H1 (cell line): ENCODE data around the gene ABCB7. TPM values are rescaled to one million over a fixed set of nuclear protein-coding genes. Genes with fewer than 3 reads are reported as not detected.

Experiments used
- CTCF ChIA-PET: fragments of 300-600 bp; sonication (Branson Sonifier 250); formaldehyde crosslinking; loops from one replicate; lab custom pipeline; 2021; ENCODE audit not compliant: partially characterized antibody; lab: Charles Lee
- POLR2A ChIA-PET: fragments of 300-600 bp; sonication (Branson Sonifier 250); formaldehyde crosslinking; loops from one replicate; lab custom pipeline; 2021; ENCODE audit warnings: inconsistent platforms; ENCODE audit not compliant: partially characterized antibody; lab: Charles Lee
- DNase-seq, 2 experiments: peaks; one replicate each; pipeline versions ENCODE4 v3.0.0 to v3.0.0-alpha.2; 2010 to 2022; ENCODE audit warnings: low spot score in 2 of 2, low read depth in 1 of 2, mixed read lengths in 1 of 2
- FAIRE-seq: peaks from 2 replicates; lab custom pipeline; 2011; peaks lifted over from hg19 to GRCh38; lab: Jason Lieb, UNC
- H2AFZ ChIP-seq: 2 replicates; pipeline ENCODE4 v1.8.1; 2012; ENCODE audit warnings: low read length, inconsistent platforms
- H2AK5ac ChIP-seq: 2 replicates; pipeline ENCODE4 v1.6.1; 2013; ENCODE audit warnings: low read depth, low read length
- H2BK120ac ChIP-seq: replicated peaks from 2 replicates; pipeline ENCODE3; 2013; ENCODE audit warnings: low read depth, low read length, inconsistent platforms
- H2BK12ac ChIP-seq: 2 replicates; pipeline ENCODE4 v1.6.1; 2013; ENCODE audit warnings: low read depth, low read length
- H2BK15ac ChIP-seq: 2 replicates; pipeline ENCODE4 v1.6.1; 2013; ENCODE audit warnings: low read length
- H2BK20ac ChIP-seq: 2 replicates; pipeline ENCODE4 v1.6.1; 2013; ENCODE audit warnings: low read length
- H2BK5ac ChIP-seq: 2 replicates; pipeline ENCODE4 v1.6.1; 2013; ENCODE audit warnings: low read depth, low read length
- H3K14ac ChIP-seq: 2 replicates; pipeline ENCODE4 v1.6.1; 2013; ENCODE audit warnings: inconsistent platforms; ENCODE audit not compliant: insufficient read length
- H3K18ac ChIP-seq: 2 replicates; pipeline ENCODE4 v1.6.1; 2013; ENCODE audit warnings: low read length; ENCODE audit errors: extremely low read depth
- H3K23ac ChIP-seq: 2 replicates; pipeline ENCODE4 v1.6.1; 2013; ENCODE audit warnings: inconsistent platforms; ENCODE audit not compliant: insufficient read length
- H3K23me2 ChIP-seq: 2 replicates; pipeline ENCODE4 v1.6.1; 2013; ENCODE audit warnings: low read depth, low read length
- H3K27ac ChIP-seq: 2 replicates; pipeline ENCODE4 v1.6.1; 2011; ENCODE audit warnings: low read depth, low read length, inconsistent platforms
- H3K27me3 ChIP-seq, 4 experiments: replicated peaks in 1 of 4; 1 replicate in 1 of 4; 2 replicates in 3 of 4; pipeline versions ENCODE4 v1.6.1 to v1.8.1; 2011 to 2013; ENCODE audit warnings: low read length in 3 of 4, mild to moderate bottlenecking in 3 of 4, inconsistent platforms in 2 of 4, mixed read lengths in 2 of 4, moderate library complexity in 1 of 4; ENCODE audit not compliant: control insufficient read depth in 3 of 4, insufficient read depth in 3 of 4; ENCODE audit errors: extremely low read depth in 1 of 4
- H3K36me3 ChIP-seq, 4 experiments: 2 replicates each; pipeline versions ENCODE4 v1.6.1 to v1.8.1; 2011 to 2013; ENCODE audit warnings: mild to moderate bottlenecking in 4 of 4, low read length in 3 of 4, moderate library complexity in 2 of 4, control low read depth in 1 of 4, inconsistent platforms in 1 of 4; ENCODE audit not compliant: insufficient read depth in 4 of 4, control insufficient read depth in 2 of 4
- H3K4ac ChIP-seq: replicated peaks from 2 replicates; pipeline ENCODE3; 2013; ENCODE audit warnings: low read length, low read depth, mixed read lengths, inconsistent platforms; ENCODE audit not compliant: insufficient read length
- H3K4me1 ChIP-seq, 4 experiments: replicated peaks in 1 of 4; 1 replicate in 1 of 4; 2 replicates in 3 of 4; pipeline versions ENCODE4 v1.6.1 to v1.8.1; 2011 to 2013; ENCODE audit warnings: low read length in 3 of 4, inconsistent platforms in 2 of 4, mixed read lengths in 1 of 4; ENCODE audit not compliant: insufficient read depth in 4 of 4, control insufficient read depth in 3 of 4
- H3K4me2 ChIP-seq, 2 experiments: 2 replicates each; pipeline versions ENCODE4 v1.6.1 to v1.8.1; 2011 to 2013; ENCODE audit warnings: low read depth in 2 of 2, low read length in 2 of 2, control low read depth in 1 of 2, inconsistent platforms in 1 of 2, mild to moderate bottlenecking in 1 of 2; ENCODE audit not compliant: insufficient read depth in 1 of 2
- H3K4me3 ChIP-seq, 4 experiments: fragments of 200-600, 300-600 bp in 1 of 4; sonication (generic), shearing (Covaris generic), sonication (Bioruptor Twin) in 1 of 4; 2 replicates each; pipeline versions ENCODE4 v1.5.1 to v1.8.1; 2011 to 2016; ENCODE audit warnings: low read length in 4 of 4, low read depth in 3 of 4, control low read depth in 2 of 4, inconsistent platforms in 2 of 4, mild to moderate bottlenecking in 2 of 4, mixed read lengths in 1 of 4, moderate library complexity in 1 of 4; ENCODE audit not compliant: insufficient read depth in 2 of 4; ENCODE audit errors: extremely low read depth in 1 of 4
- H3K56ac ChIP-seq: replicated peaks from 2 replicates; pipeline ENCODE3; 2013; ENCODE audit warnings: low read depth, mild to moderate bottlenecking, mixed read lengths, low read length, inconsistent platforms; ENCODE audit not compliant: insufficient read length
- H3K79me1 ChIP-seq: 2 replicates; pipeline ENCODE4 v1.6.1; 2013; ENCODE audit warnings: low read depth, low read length, control low read depth
- H3K79me2 ChIP-seq, 2 experiments: 2 replicates each; pipeline versions ENCODE4 v1.6.1 to v1.8.1; 2012 to 2013; ENCODE audit warnings: low read length in 2 of 2, mild to moderate bottlenecking in 2 of 2, inconsistent platforms in 1 of 2; ENCODE audit not compliant: insufficient read depth in 2 of 2, control insufficient read depth in 1 of 2
- H3K9ac ChIP-seq, 4 experiments: replicated peaks in 1 of 4; 1 replicate in 1 of 4; 2 replicates in 3 of 4; pipeline versions ENCODE4 v1.6.1 to v1.8.1; 2011 to 2013; ENCODE audit warnings: low read depth in 3 of 4, low read length in 3 of 4, control low read depth in 2 of 4, mild to moderate bottlenecking in 2 of 4, moderate library complexity in 2 of 4, inconsistent platforms in 1 of 4; ENCODE audit errors: extremely low read depth in 1 of 4
- H3K9me3 ChIP-seq, 2 experiments: 2 replicates each; pipeline versions ENCODE4 v1.6.1 to v1.8.1; 2012 to 2013; ENCODE audit warnings: mild to moderate bottlenecking in 2 of 2, moderate library complexity in 2 of 2, control low read depth in 1 of 2, inconsistent platforms in 1 of 2, low read depth in 1 of 2, low read length in 1 of 2, mixed read lengths in 1 of 2; ENCODE audit not compliant: insufficient read depth in 2 of 2
- H4K20me1 ChIP-seq, 2 experiments: replicated peaks in 1 of 2; 2 replicates each; pipeline versions ENCODE3 to v1.8.1; 2011 to 2013; ENCODE audit warnings: inconsistent platforms in 2 of 2, low read length in 2 of 2, mild to moderate bottlenecking in 1 of 2; ENCODE audit not compliant: insufficient read depth in 2 of 2, control insufficient read depth in 1 of 2
- H4K5ac ChIP-seq: 2 replicates; pipeline ENCODE4 v1.6.1; 2013; ENCODE audit warnings: low read length, low read depth, mixed read lengths, inconsistent platforms; ENCODE audit not compliant: insufficient read length
- H4K8ac ChIP-seq: 2 replicates; pipeline ENCODE4 v1.8.0; 2013; ENCODE audit warnings: mild to moderate bottlenecking, moderate library complexity, low read length, inconsistent platforms; ENCODE audit not compliant: insufficient read depth; ENCODE audit errors: extremely low read depth
- H4K91ac ChIP-seq: replicated peaks from 2 replicates; pipeline ENCODE3; 2013; ENCODE audit warnings: low read length, mixed read lengths, inconsistent platforms; ENCODE audit not compliant: insufficient read length
- BRCA1 ChIP-seq: IDR thresholded peaks from 2 replicates; pipeline ENCODE4 v1.6.1; 2012; ENCODE audit warnings: low read depth, low read length, improper control_type of control experiment
- CTBP2 ChIP-seq: IDR thresholded peaks from 2 replicates; pipeline ENCODE4 v1.7.0; 2011; ENCODE audit warnings: borderline replicate concordance, mild to moderate bottlenecking, moderate library complexity, mixed read lengths, low read length; ENCODE audit not compliant: insufficient read depth, insufficient read length
- HDAC2 ChIP-seq, 2 experiments: fragments of 300-600 bp in 1 of 2; sonication (generic) in 1 of 2; IDR thresholded peaks; 2 replicates each; pipeline ENCODE4 v1.6.1; 2011 to 2012; ENCODE audit warnings: low read depth in 2 of 2, low read length in 2 of 2, mild to moderate bottlenecking in 2 of 2, moderate library complexity in 2 of 2, borderline replicate concordance in 1 of 2, inconsistent platforms in 1 of 2
- MAX ChIP-seq: IDR thresholded peaks from 2 replicates; pipeline ENCODE4 v1.6.1; 2012; ENCODE audit warnings: inconsistent platforms
- NANOG ChIP-seq: IDR thresholded peaks from 2 replicates; pipeline ENCODE4 v1.6.1; 2011; ENCODE audit warnings: low read length, low read depth, mild to moderate bottlenecking, inconsistent platforms; ENCODE audit not compliant: insufficient read depth, poor library complexity, severe bottlenecking
- NRF1 ChIP-seq: IDR thresholded peaks from 2 replicates; pipeline ENCODE4 v1.6.1; 2011; ENCODE audit warnings: mild to moderate bottlenecking, low read depth, low read length, improper control_type of control experiment
- PHF8 ChIP-seq: fragments of 200-600 bp; sonication (generic); conservative IDR thresholded peaks from 2 replicates; pipeline ENCODE4 v1.7.1; 2012; ENCODE audit warnings: low read depth, mild to moderate bottlenecking, inconsistent platforms, low read length, moderate library complexity
- RNF2 ChIP-seq: fragments of 200-900, 300-1000 bp; sonication (generic); IDR thresholded peaks from 2 replicates; pipeline ENCODE4 v1.7.1; 2016; ENCODE audit warnings: borderline replicate concordance, low read depth, mild to moderate bottlenecking, antibody characterized with exemption, low read length; ENCODE audit not compliant: poor library complexity, severe bottlenecking; ENCODE audit errors: missing control alignments
- SUZ12 ChIP-seq: fragments of 200-600 bp; sonication (generic); IDR thresholded peaks from 2 replicates; pipeline ENCODE4 v1.6.1; 2012; ENCODE audit warnings: mild to moderate bottlenecking, inconsistent platforms, low read length, moderate library complexity, mixed read lengths
- whole genome bisulfite sequencing, 2 experiments: shearing (Covaris generic) in 1 of 2; methylation state at CpG; one replicate each; pipeline versions ENCODE4 v1.1.6 to v1.1.7; 2013 to 2015; ENCODE audit warnings: low lambda C conversion rate in 2 of 2, mixed read lengths in 2 of 2, inconsistent platforms in 1 of 2, low coverage in 1 of 2, missing lambda C conversion rate in 1 of 2; ENCODE audit not compliant: insufficient replicate concordance in 2 of 2, insufficient coverage in 1 of 2, insufficient read length in 1 of 2; ENCODE audit errors: extremely low coverage in 1 of 2, missing lambda C conversion rate in 1 of 2; 5-methylcytosine and 5-hydroxymethylcytosine counted together
- polyA plus RNA-seq, 7 experiments: library from polyadenylated mRNA; depleted of rRNA in 3 of 7; stranded (reverse) in 5 of 7; unstranded in 2 of 7; fragments of >200 nt in 5 of 7; fragments of 200-250 nt in 2 of 7; gene quantifications; 1 replicate in 5 of 7; 2 replicates in 1 of 7; 4 replicates in 1 of 7; pipeline versions ENCODE4 v1.2.1 to v1.2.3, GENCODE V29; 2011 to 2013; ENCODE audit warnings: missing spikeins in 2 of 7, mixed read lengths in 2 of 7
- total RNA-seq: library from RNA; stranded (reverse); fragmentation: NEBNext Ultra II Directional; extraction: Animal tissue kit (Norgen Biotek cat#: 25700); gene quantifications from 2 replicates; pipeline ENCODE4 v1.2.1, GENCODE V29; 2021
- TF ChIP-seq, protein P1 (sequence below), 3 experiments: IDR thresholded peaks; 1 replicate in 2 of 3; 2 replicates in 1 of 3; pipeline versions ENCODE4 v1.5.1 to v1.6.1; 2011; ENCODE audit warnings: low read length in 3 of 3, mild to moderate bottlenecking in 3 of 3, inconsistent platforms in 2 of 3, low read depth in 1 of 3, moderate library complexity in 1 of 3; ENCODE audit not compliant: insufficient read depth in 1 of 3; ENCODE audit errors: control extremely low read depth in 1 of 3

Gene ABCB7
- total and polyA plus RNA-seq, 2 of the 8 experiments (the other 6 are each of a cell fraction or from before 2014, with no cell fraction given), result 24.3 to 43.3 TPM

- Histone ChIP-seq H3K36me3 (no peaks in the 10 kb centered on the region), H3K9me3 (no peaks in the 10 kb centered on the region), H3K18ac (no peak overlapping the region), H3K4me1 (no peaks in the 10 kb centered on the region), H2BK20ac (no peak overlapping the region), H3K4ac (no peak overlapping the region), H3K9ac (no peak overlapping the region), H3K14ac (no peak overlapping the region), H3K79me2 (no peaks in the 10 kb centered on the region), H2AFZ (no peak overlapping the region), H3K4me3 (no peak overlapping the region), H3K4me2 (no peak overlapping the region), H3K23me2 (no peaks in the 10 kb centered on the region), H3K79me1 (no peaks in the 10 kb centered on the region), H2BK120ac (no peak overlapping the region), H3K23ac (no peak overlapping the region), H3K27ac (no peak overlapping the region), H2BK12ac (no peak overlapping the region), H4K91ac (no peak overlapping the region), H2BK15ac (no peak overlapping the region), H3K56ac (peak overlapping the region; percentile 6), H3K27me3 (no peaks in the 10 kb centered on the region), H4K20me1 (no peaks in the 10 kb centered on the region), H4K5ac (no peak overlapping the region), H2AK5ac (no peak overlapping the region), H2BK5ac (no peak overlapping the region), H4K8ac (no peak overlapping the region)
- ChIA-PET CTCF (no interaction called here), POLR2A (no interaction called here)
- FAIRE-seq (peak; percentile 36), DNase-seq (no peak)
- TF ChIP-seq SUZ12 (no peak), HDAC2 (IDR thresholded peaks at IDR 0.05; ENCODE audit: borderline replicate concordance in 1 of 2, low read depth in 2 of 2, low read length in 2 of 2) (no peak), CTBP2 (no peak), PHF8 (no peak), BRCA1 (no peak), MAX (no peak), NRF1 (no peak), RNF2 (no peak), NANOG (no peak)
- TF ChIP-seq, protein P1, sequence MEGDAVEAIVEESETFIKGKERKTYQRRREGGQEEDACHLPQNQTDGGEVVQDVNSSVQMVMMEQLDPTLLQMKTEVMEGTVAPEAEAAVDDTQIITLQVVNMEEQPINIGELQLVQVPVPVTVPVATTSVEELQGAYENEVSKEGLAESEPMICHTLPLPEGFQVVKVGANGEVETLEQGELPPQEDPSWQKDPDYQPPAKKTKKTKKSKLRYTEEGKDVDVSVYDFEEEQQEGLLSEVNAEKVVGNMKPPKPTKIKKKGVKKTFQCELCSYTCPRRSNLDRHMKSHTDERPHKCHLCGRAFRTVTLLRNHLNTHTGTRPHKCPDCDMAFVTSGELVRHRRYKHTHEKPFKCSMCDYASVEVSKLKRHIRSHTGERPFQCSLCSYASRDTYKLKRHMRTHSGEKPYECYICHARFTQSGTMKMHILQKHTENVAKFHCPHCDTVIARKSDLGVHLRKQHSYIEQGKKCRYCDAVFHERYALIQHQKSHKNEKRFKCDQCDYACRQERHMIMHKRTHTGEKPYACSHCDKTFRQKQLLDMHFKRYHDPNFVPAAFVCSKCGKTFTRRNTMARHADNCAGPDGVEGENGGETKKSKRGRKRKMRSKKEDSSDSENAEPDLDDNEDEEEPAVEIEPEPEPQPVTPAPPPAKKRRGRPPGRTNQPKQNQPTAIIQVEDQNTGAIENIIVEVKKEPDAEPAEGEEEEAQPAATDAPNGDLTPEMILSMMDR (IDR thresholded peaks at IDR 0.05; ENCODE audit: control extremely low read depth in 1 of 3, insufficient read depth in 1 of 3, low read depth in 1 of 3, low read length in 3 of 3), result no peak
- whole genome bisulfite sequencing, 2 experiments, result 76% methylated on average over 1 of the region's 1 CpG; no CpG with 5 or more reads in 1 of the 2 experiments
Observed at GRCh38 chrX:75076429-75076828, 79.7 kb downstream of the ABCB7 start.
